Mesendoderm (in vitro differentiated cells): Measurements from ENCODE around the gene SLC5A4.

Source experiments
- DNase-seq: peaks from one replicate; pipeline ENCODE4 v3.0.0; 2013
- H2AK5ac ChIP-seq: 2 replicates; pipeline ENCODE4 v1.6.1; 2013; ENCODE audit warnings: low read length, inconsistent platforms
- H2BK120ac ChIP-seq: 2 replicates; pipeline ENCODE4 v1.6.1; 2013; ENCODE audit warnings: low read depth, mild to moderate bottlenecking, low read length, moderate library complexity, mixed read lengths
- H2BK15ac ChIP-seq: replicated peaks from 2 replicates; pipeline ENCODE4 v1.6.1; 2013; ENCODE audit warnings: low read depth, mild to moderate bottlenecking, moderate library complexity
- H2BK5ac ChIP-seq: 2 replicates; pipeline ENCODE4 v1.6.1; 2013; ENCODE audit warnings: low read length, inconsistent platforms
- H3K18ac ChIP-seq: 2 replicates; pipeline ENCODE4 v1.6.1; 2013; ENCODE audit warnings: mild to moderate bottlenecking, low read length, mixed read lengths
- H3K23ac ChIP-seq: one replicate; pipeline ENCODE4 v1.6.1; 2013; ENCODE audit warnings: low read length
- H3K27ac ChIP-seq: 2 replicates; pipeline ENCODE4 v1.5.1; 2013; ENCODE audit warnings: low read depth, mild to moderate bottlenecking, inconsistent platforms, low read length, moderate library complexity
- H3K27me3 ChIP-seq: 2 replicates; pipeline ENCODE4 v1.6.1; 2013; ENCODE audit warnings: low read length, control low read depth, mild to moderate bottlenecking, inconsistent platforms; ENCODE audit not compliant: insufficient read depth, poor library complexity
- H3K36me3 ChIP-seq: 2 replicates; pipeline ENCODE4 v1.6.1; 2013; ENCODE audit warnings: low read length, inconsistent platforms; ENCODE audit not compliant: control insufficient read depth, insufficient read depth
- H3K4ac ChIP-seq: one replicate; pipeline ENCODE4 v1.6.1; 2013; ENCODE audit warnings: low read depth, mild to moderate bottlenecking, low read length, moderate library complexity
- H3K4me1 ChIP-seq: 2 replicates; pipeline ENCODE4 v1.6.1; 2013; ENCODE audit warnings: low read depth, low read length, inconsistent platforms; ENCODE audit not compliant: control insufficient read depth
- H3K4me2 ChIP-seq: 2 replicates; pipeline ENCODE4 v1.6.1; 2013; ENCODE audit warnings: low read length
- H3K4me3 ChIP-seq: 2 replicates; pipeline ENCODE4 v1.5.1; 2013; ENCODE audit warnings: mild to moderate bottlenecking, low read length
- H3K56ac ChIP-seq: one replicate; pipeline ENCODE4 v1.6.1; 2013; ENCODE audit warnings: low read length
- H3K79me1 ChIP-seq: 2 replicates; pipeline ENCODE4 v1.6.1; 2013; ENCODE audit warnings: low read length, inconsistent platforms
- H3K79me2 ChIP-seq: 2 replicates; pipeline ENCODE4 v1.6.1; 2013; ENCODE audit warnings: mild to moderate bottlenecking, low read length; ENCODE audit not compliant: control insufficient read depth, insufficient read depth
- H3K9ac ChIP-seq: 2 replicates; pipeline ENCODE4 v1.6.1; 2013; ENCODE audit warnings: low read length, inconsistent platforms
- H4K5ac ChIP-seq: one replicate; pipeline ENCODE4 v1.6.1; 2013; ENCODE audit warnings: low read length
- H4K8ac ChIP-seq: one replicate; pipeline ENCODE4 v1.6.1; 2013; ENCODE audit warnings: low read depth, mild to moderate bottlenecking, control low read depth, low read length, moderate library complexity
- WGBS: extraction: QIAGEN DNeasy Blood & Tissue Kit; methylation state at CpG from one replicate; pipeline ENCODE4 v1.1.7; 2013; ENCODE audit warnings: low lambda C conversion rate, missing lambda C conversion rate; ENCODE audit not compliant: insufficient coverage; ENCODE audit errors: extremely low coverage; 5-methylcytosine and 5-hydroxymethylcytosine counted together

Gene SLC5A4

DNA sequence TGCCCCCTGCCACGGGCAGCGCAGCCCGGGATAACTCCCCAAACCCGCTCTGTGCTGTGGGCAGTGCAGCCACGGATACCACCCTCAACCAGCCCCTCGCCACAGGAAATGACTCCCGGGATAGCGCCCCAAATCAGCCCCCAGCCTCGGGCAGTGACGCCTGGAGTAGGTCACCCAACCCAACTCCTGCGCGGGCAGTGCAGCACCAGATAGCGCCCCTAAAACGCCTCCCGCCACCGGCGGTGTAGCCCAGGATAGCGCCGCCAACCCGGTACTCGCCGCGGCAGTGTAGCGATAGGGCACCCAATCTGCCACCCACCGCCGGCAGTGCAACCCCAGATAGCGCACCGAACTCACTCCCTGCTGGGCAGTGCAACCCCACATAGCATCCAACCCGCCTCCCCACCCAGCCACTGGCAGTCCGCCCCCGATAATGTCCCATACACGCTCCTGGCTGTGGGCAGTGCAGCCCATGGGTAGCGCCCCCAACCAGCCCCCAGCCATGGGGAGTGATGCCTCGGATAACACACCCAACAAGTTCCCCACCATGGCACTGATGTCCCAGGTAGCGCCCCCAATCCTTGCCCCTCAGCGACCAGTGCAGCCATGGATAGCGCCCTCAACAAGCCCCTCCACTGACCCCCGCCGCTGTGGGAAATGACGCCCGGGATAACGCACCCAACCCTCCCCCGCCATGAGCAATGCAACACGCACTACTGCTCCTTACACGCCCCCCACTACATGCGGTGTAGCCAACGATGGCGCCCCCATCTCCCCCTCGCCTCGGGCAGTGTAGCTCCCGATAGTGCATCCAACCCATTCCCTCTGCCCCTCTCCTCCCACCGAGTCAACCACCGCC, 51.7 kb downstream of the SLC5A4 start:
- H2BK120ac ChIP-seq, result no peak overlapping the region
- peak overlapping the region; percentile 12 for H3K4me2 ChIP-seq
- no peak overlapping the region for H2AK5ac ChIP-seq
- H3K27me3 ChIP-seq, result no peaks in the 10 kb centered on the region
- peak overlapping the region; percentile 87 for H3K56ac ChIP-seq
- WGBS, result no CpG with 5 or more reads among the region's 53 CpGs
- H3K18ac ChIP-seq, result no peak overlapping the region
- H2BK15ac ChIP-seq, result no peak overlapping the region
- no peak overlapping the region for H4K5ac ChIP-seq
- peak overlapping the region; percentile 35 for H3K27ac ChIP-seq
- no peak overlapping the region for H4K8ac ChIP-seq
- no peak overlapping the region for H3K4ac ChIP-seq
- peaks cover 6% of the 10 kb centered on the region for H3K4me1 ChIP-seq
- no peaks in the 10 kb centered on the region for H3K79me1 ChIP-seq
- peak overlapping the region; percentile 66 for H3K9ac ChIP-seq
- no peaks in the 10 kb centered on the region for H3K79me2 ChIP-seq
- H3K23ac ChIP-seq, result peak overlapping the region; percentile 73
- no peak overlapping the region for H2BK5ac ChIP-seq
- H3K36me3 ChIP-seq, result no peaks in the 10 kb centered on the region
- no peak overlapping the region for H3K4me3 ChIP-seq
- no peak for DNase-seq

DNA sequence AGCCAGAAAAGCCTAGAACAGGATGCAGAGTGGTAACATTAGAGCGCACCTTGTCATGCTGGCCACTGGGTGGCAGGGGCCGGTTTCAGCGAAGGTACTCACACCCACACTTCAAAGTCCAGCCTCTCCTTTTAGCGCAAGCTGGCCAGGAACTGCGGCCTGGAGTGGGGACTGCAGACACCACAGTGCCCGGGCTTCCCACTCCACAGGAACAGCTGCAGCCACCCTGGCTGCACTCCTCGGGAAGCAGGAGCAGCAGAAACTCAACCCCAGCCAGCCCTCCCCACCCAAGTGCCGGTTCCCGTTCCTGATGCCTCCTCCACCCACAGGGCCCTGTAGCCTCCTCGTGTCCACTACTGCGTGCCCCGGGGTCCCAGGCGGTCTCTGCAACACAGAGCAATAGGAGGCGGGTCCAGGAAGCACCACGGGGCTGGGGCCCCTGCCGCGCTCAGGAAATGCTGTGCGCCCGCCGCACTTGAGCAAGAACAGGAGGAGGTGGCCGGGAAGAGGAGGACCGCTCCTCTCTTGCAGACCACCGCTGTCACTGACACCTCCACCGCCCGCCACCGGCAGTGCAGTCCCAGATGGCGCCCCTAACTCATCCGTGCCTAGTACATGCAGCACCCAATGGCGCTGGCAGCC, 52.5 kb downstream of the SLC5A4 start:
- Histone ChIP-seq H2BK15ac (no peak overlapping the region), H3K4me2 (peak overlapping the region; percentile 25), H3K27ac (peak overlapping the region; percentile 35), H3K36me3 (no peaks in the 10 kb centered on the region), H2AK5ac (no peak overlapping the region), H3K4ac (no peak overlapping the region), H3K18ac (no peak overlapping the region), H3K23ac (no peak overlapping the region), H3K79me2 (no peaks in the 10 kb centered on the region), H3K79me1 (no peaks in the 10 kb centered on the region), H3K56ac (peak overlapping the region; percentile 87), H3K4me3 (no peak overlapping the region), H2BK5ac (peak overlapping the region; percentile 44), H4K5ac (no peak overlapping the region), H4K8ac (no peak overlapping the region), H2BK120ac (no peak overlapping the region), H3K27me3 (no peaks in the 10 kb centered on the region), H3K9ac (peak overlapping the region; percentile 66), H3K4me1 (peaks cover 6% of the 10 kb centered on the region)
- no CpG with 5 or more reads among the region's 29 CpGs for WGBS
- DNase-seq, result peak; percentile 80

DNA sequence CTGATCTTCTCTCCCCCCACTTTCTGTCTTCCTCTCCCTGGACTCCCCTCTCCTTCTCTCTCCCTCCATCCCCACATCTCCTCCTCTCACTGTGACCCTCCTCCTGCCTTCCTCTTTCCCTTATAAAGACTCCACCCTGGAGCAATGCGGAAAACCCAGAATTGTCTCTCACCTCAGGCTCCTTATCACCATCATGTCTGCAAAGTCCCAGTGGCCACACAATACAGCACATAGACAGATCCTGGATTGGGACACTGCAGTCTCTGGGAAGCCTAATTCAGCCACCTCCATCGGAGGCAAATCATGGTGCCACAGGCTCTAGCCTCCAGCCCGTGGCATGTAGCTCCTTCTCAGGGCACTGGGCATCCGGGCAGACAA, 53.0 kb downstream of the SLC5A4 start:
- Histone ChIP-seq H2AK5ac (peak overlapping the region; percentile 39), H3K4me2 (no peak overlapping the region), H3K79me2 (no peaks in the 10 kb centered on the region), H3K18ac (no peak overlapping the region), H3K27me3 (no peaks in the 10 kb centered on the region), H3K4me3 (no peak overlapping the region), H3K36me3 (no peaks in the 10 kb centered on the region), H3K79me1 (no peaks in the 10 kb centered on the region), H2BK15ac (no peak overlapping the region), H3K9ac (peak overlapping the region; percentile 66), H4K5ac (no peak overlapping the region), H3K4me1 (peaks cover 6% of the 10 kb centered on the region), H4K8ac (no peak overlapping the region), H3K4ac (no peak overlapping the region), H3K56ac (peak overlapping the region; percentile 87), H3K27ac (peak overlapping the region; percentile 22), H3K23ac (no peak overlapping the region), H2BK120ac (no peak overlapping the region), H2BK5ac (peak overlapping the region; percentile 44)
- peak; percentile 84 for DNase-seq
- WGBS, result no CpG with 5 or more reads among the region's 4 CpGs

DNA sequence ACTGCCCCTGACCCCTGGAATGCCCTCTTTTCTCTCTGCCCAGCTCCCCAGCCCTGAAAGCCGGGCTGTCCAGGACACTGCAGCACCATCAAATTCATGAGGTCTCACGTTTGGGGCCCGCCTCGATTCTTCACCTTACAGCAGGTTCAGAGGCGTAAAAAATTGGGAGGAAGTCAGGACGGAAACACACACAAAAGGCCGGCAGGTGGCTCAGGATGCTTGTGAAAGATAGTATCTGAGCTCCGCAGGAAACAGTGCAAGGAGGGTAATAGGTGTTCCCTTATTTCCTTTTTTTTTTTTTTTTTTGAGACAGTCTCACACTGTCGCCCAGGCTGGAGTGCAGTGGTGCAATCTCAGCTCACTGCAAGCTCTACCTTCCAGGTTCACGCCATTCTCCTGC, 54.4 kb downstream of the SLC5A4 start:
- Histone ChIP-seq H3K27me3 (no peaks in the 10 kb centered on the region), H3K23ac (no peak overlapping the region), H3K4me3 (no peak overlapping the region), H3K4ac (no peak overlapping the region), H3K4me1 (peaks cover 6% of the 10 kb centered on the region), H3K27ac (no peak overlapping the region), H2BK15ac (no peak overlapping the region), H4K5ac (no peak overlapping the region), H2AK5ac (no peak overlapping the region), H3K9ac (no peak overlapping the region), H3K79me1 (no peaks in the 10 kb centered on the region), H2BK120ac (no peak overlapping the region), H4K8ac (no peak overlapping the region), H3K4me2 (no peak overlapping the region), H3K36me3 (no peaks in the 10 kb centered on the region), H3K18ac (no peak overlapping the region), H3K79me2 (no peaks in the 10 kb centered on the region), H2BK5ac (no peak overlapping the region), H3K56ac (no peak overlapping the region)
- DNase-seq, result peak; percentile 35
- no CpG with 5 or more reads among the region's 10 CpGs for WGBS

DNA sequence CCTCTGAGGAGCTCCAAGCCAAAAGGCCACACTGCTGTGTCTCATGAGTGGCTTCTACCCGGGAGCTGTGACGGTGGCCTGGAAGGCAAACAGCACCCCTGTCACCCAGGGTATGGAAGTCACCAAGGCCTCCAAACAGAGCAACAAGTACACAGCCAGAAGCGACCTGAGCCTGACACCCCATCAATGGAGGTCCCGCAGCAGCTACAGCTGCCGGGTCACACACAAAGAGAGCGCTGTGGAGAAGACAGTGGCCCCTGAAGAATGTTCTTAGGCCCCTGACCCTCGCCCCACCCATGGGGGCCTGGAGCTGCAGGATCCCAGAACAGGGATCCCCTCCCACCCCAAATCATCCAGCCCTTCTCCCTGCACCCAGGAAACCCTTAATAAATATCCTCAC, 55.2 kb downstream of the SLC5A4 start:
- H4K5ac ChIP-seq, result no peak overlapping the region
- no peak for DNase-seq
- H3K36me3 ChIP-seq, result no peaks in the 10 kb centered on the region

More for the DNA sequence above, 55.2 kb downstream of the SLC5A4 start:
- peak overlapping the region; percentile 60 for H3K56ac ChIP-seq
- no peak overlapping the region for H3K27ac ChIP-seq
- no peaks in the 10 kb centered on the region for H3K79me2 ChIP-seq
- H3K4ac ChIP-seq, result no peak overlapping the region
- no peak overlapping the region for H4K8ac ChIP-seq
- no peak overlapping the region for H3K18ac ChIP-seq
- H2BK15ac ChIP-seq, result no peak overlapping the region
- no peak overlapping the region for H3K23ac ChIP-seq
- H2AK5ac ChIP-seq, result no peak overlapping the region
- H3K4me3 ChIP-seq, result no peak overlapping the region
- H2BK5ac ChIP-seq, result no peak overlapping the region
- H3K9ac ChIP-seq, result no peak overlapping the region
- no peak overlapping the region for H3K4me2 ChIP-seq
- no peak overlapping the region for H2BK120ac ChIP-seq
- peaks cover 6% of the 10 kb centered on the region for H3K4me1 ChIP-seq
- no peaks in the 10 kb centered on the region for H3K79me1 ChIP-seq
- H3K27me3 ChIP-seq, result no peaks in the 10 kb centered on the region
- WGBS, result no CpG with 5 or more reads among the region's 7 CpGs
